KMS-11 (cell line): ENCODE data around the gene CIAO2B.

Source experiments
- H2AFZ ChIP-seq: fragments of 200-600 bp; sonication (generic); 2 replicates; pipeline ENCODE4 v1.6.1; 2016; ENCODE audit warnings: antibody characterized with exemption, mixed run types, low read depth
- H3K27ac ChIP-seq: fragments of 200-600 bp; sonication (generic); 2 replicates; pipeline ENCODE4 v1.6.1; 2016; ENCODE audit warnings: mild to moderate bottlenecking, mixed run types
- H3K27me3 ChIP-seq: fragments of 200-600 bp; sonication (generic); 2 replicates; pipeline ENCODE4 v1.6.1; 2017; ENCODE audit warnings: mild to moderate bottlenecking, low read depth, mixed run types, moderate library complexity; ENCODE audit not compliant: insufficient read depth
- H3K36me3 ChIP-seq: fragments of 200-600 bp; sonication (generic); 2 replicates; pipeline ENCODE4 v1.6.1; 2017; ENCODE audit warnings: mild to moderate bottlenecking, mixed run types; ENCODE audit not compliant: insufficient read depth
- H3K4me1 ChIP-seq: fragments of 200-600 bp; sonication (generic); 2 replicates; pipeline ENCODE4 v1.6.1; 2016; ENCODE audit warnings: mild to moderate bottlenecking, low read depth, mixed run types; ENCODE audit not compliant: poor library complexity, severe bottlenecking
- H3K4me2 ChIP-seq: fragments of 200-600 bp; sonication (generic); 2 replicates; pipeline ENCODE4 v1.7.0; 2016; ENCODE audit warnings: mild to moderate bottlenecking, mixed run types
- H3K4me3 ChIP-seq: fragments of 200-600 bp; sonication (generic); IDR thresholded peaks from 2 replicates; pipeline ENCODE4 v1.6.1; 2017; ENCODE audit warnings: low read depth, low read length, mixed read lengths; ENCODE audit not compliant: insufficient read depth
- H3K79me2 ChIP-seq: fragments of 200-600 bp; sonication (generic); 2 replicates; pipeline ENCODE4 v1.6.1; 2016; ENCODE audit warnings: low read depth, mixed run types; ENCODE audit not compliant: insufficient read depth
- H3K9ac ChIP-seq: fragments of 200-600 bp; sonication (generic); 2 replicates; pipeline ENCODE4 v1.6.1; 2016; ENCODE audit warnings: mild to moderate bottlenecking, mixed run types
- H4K20me1 ChIP-seq: fragments of 200-600 bp; sonication (generic); 2 replicates; pipeline ENCODE4 v1.6.1; 2016; ENCODE audit warnings: mild to moderate bottlenecking, mixed run types; ENCODE audit not compliant: insufficient read depth
- TF ChIP-seq, protein P1 (sequence below): fragments of 200-600 bp; sonication (generic); conservative IDR thresholded peaks from 2 replicates; pipeline ENCODE4 v1.6.1; 2017; ENCODE audit warnings: low read depth, mild to moderate bottlenecking, antibody characterized with exemption, low read length, moderate library complexity, mixed read lengths

Gene CIAO2B

DNA sequence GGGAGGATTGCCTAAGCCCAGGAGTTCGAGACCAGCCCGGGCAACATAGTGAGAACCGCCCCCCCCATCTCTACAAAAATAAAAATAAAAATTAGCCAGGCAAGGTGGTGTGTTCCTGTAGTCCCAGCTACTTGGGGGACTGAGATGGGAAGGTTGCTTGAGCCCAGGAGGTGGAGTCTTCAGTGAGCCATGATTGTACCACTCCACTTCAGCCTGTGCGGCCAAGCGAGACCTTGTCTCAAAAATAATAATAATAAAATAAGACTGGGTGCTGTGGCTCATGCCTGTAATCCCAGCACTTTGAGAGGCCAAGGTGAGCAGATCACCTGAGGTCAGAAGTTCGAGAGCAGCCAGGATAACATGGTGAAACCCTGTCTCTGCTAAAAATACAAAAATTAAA, 42.4 kb downstream of the CIAO2B start:
- Histone ChIP-seq H3K27ac (no peak overlapping the region), H2AFZ (no peak overlapping the region), H3K4me1 (peaks cover 4% of the 10 kb centered on the region), H3K9ac (no peak overlapping the region), H3K4me3 (no peak overlapping the region), H4K20me1 (no peaks in the 10 kb centered on the region), H3K27me3 (no peaks in the 10 kb centered on the region), H3K79me2 (no peaks in the 10 kb centered on the region), H3K4me2 (no peak overlapping the region), H3K36me3 (0 out of 2 replicates have a peak, but pooled peaks cover under 1% of the 10 kb centered on the region)
- TF ChIP-seq, protein P1, sequence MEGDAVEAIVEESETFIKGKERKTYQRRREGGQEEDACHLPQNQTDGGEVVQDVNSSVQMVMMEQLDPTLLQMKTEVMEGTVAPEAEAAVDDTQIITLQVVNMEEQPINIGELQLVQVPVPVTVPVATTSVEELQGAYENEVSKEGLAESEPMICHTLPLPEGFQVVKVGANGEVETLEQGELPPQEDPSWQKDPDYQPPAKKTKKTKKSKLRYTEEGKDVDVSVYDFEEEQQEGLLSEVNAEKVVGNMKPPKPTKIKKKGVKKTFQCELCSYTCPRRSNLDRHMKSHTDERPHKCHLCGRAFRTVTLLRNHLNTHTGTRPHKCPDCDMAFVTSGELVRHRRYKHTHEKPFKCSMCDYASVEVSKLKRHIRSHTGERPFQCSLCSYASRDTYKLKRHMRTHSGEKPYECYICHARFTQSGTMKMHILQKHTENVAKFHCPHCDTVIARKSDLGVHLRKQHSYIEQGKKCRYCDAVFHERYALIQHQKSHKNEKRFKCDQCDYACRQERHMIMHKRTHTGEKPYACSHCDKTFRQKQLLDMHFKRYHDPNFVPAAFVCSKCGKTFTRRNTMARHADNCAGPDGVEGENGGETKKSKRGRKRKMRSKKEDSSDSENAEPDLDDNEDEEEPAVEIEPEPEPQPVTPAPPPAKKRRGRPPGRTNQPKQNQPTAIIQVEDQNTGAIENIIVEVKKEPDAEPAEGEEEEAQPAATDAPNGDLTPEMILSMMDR: no peak

GRCh38 chr16:66891360-66891759, 42.8 kb downstream of the CIAO2B start:
- Histone ChIP-seq H3K9ac (no peak overlapping the region), H3K4me3 (no peak overlapping the region), H3K36me3 (0 out of 2 replicates have a peak, but pooled peaks cover 5% of the 10 kb centered on the region), H3K27ac (no peak overlapping the region), H3K4me1 (peaks cover 4% of the 10 kb centered on the region), H3K27me3 (no peaks in the 10 kb centered on the region), H3K4me2 (no peak overlapping the region), H3K79me2 (no peaks in the 10 kb centered on the region), H2AFZ (no peak overlapping the region), H4K20me1 (no peaks in the 10 kb centered on the region)
- TF ChIP-seq, protein P1: no peak

GRCh38 chr16:66890799-66891198, 43.4 kb downstream of the CIAO2B start:
- Histone ChIP-seq H2AFZ (no peak overlapping the region), H4K20me1 (no peaks in the 10 kb centered on the region), H3K9ac (no peak overlapping the region), H3K36me3 (0 out of 2 replicates have a peak, but pooled peaks cover 5% of the 10 kb centered on the region), H3K27ac (no peak overlapping the region), H3K79me2 (no peaks in the 10 kb centered on the region), H3K4me3 (no peak overlapping the region), H3K4me1 (peaks cover 4% of the 10 kb centered on the region), H3K4me2 (no peak overlapping the region), H3K27me3 (no peaks in the 10 kb centered on the region)
- TF ChIP-seq, protein P1: no peak

DNA sequence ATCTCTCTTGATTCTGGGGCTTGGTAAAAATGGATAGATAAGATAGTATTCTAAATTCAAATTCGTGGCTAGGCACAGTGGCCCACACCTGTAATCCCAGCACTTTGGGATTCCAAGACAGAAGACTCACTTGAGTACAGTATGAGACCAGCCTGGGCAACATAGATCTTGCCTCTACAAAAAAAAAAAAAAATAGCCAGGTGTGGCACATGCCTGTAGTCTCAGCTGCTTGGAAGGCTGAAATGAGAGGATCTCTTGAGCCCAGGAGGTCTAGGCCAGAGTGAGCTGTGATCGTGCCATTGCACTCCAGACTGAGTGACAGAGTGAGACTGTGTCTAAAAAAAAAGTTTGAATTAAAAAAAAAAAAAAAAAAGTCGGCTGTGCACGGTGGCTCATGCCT, 44.6 kb downstream of the CIAO2B start:
- no peak overlapping the region for H3K4me2 ChIP-seq
- no peaks in the 10 kb centered on the region for H3K27me3 ChIP-seq
- TF ChIP-seq, protein P1: no peak
- H3K9ac ChIP-seq: no peak overlapping the region
- no peaks in the 10 kb centered on the region for H3K79me2 ChIP-seq
- no peak overlapping the region for H3K27ac ChIP-seq
- H2AFZ ChIP-seq: no peak overlapping the region
- H3K36me3 ChIP-seq: 0 out of 2 replicates have a peak, but pooled peaks cover 5% of the 10 kb centered on the region
- no peaks in the 10 kb centered on the region for H4K20me1 ChIP-seq
- H3K4me1 ChIP-seq: peaks cover 4% of the 10 kb centered on the region
- H3K4me3 ChIP-seq: no peak overlapping the region
